AG09309 (cell line): ENCODE results near the gene CALN1.

Experiments used
- DNase-seq: peaks from one replicate; pipeline ENCODE4 v3.0.0-alpha.2; 2010; ENCODE audit warnings: low read depth
- H3K4me3 ChIP-seq: 2 replicates; pipeline ENCODE4 v1.5.1; 2011; ENCODE audit warnings: mild to moderate bottlenecking, low read depth, low read length, moderate library complexity; ENCODE audit not compliant: control insufficient read depth
- CTCF ChIP-seq: IDR thresholded peaks from 2 replicates; pipeline ENCODE4 v1.5.1; 2011; ENCODE audit warnings: mild to moderate bottlenecking, low read depth, low read length, inconsistent platforms; ENCODE audit not compliant: insufficient read depth, control insufficient read depth; ENCODE audit errors: missing control alignments

The CALN1 gene

DNA sequence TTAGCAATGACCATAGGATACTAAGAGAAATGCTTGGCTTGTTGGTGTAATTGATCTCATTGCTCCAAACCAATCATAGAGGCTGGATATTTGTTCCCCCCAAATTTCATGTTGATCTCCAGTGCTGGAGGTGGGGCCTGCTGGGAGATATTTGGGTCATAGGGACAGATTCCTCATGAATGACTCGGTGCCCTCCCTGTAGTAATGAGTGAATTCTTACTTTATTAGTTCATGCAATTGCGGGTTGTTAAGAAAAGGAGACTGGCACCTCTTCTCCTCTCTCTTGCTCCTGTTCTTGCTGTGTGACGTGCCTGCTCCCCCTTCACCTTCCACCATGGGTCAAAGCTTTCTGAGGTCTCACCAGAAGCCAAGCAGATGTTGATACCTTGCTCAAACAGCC is 630.1 kb downstream of the CALN1 start:
- DNase-seq, result no peak
- H3K4me3 ChIP-seq, result no peak overlapping the region
- no peak for TF ChIP-seq CTCF

DNA sequence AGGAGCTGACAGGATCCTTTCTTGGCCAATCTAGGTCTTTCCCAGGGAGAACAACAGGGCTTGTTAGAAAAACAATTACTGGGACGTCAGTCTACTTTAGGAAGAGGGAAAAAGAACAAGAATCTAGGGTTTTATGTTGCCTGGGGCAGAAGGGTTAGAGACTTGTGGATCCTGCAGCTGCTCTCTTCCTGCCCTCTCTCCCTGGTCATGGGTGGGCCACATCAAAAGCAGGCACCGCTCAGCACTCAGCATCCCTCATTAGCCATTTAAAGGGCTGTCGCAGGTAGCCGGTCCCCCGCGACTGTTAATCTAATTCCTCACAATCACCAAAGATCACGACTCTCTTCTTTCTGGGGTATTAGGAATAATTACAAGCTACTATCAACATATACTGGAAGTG is 631.9 kb downstream of the CALN1 start:
- no peak for DNase-seq
- no peak for TF ChIP-seq CTCF

DNA sequence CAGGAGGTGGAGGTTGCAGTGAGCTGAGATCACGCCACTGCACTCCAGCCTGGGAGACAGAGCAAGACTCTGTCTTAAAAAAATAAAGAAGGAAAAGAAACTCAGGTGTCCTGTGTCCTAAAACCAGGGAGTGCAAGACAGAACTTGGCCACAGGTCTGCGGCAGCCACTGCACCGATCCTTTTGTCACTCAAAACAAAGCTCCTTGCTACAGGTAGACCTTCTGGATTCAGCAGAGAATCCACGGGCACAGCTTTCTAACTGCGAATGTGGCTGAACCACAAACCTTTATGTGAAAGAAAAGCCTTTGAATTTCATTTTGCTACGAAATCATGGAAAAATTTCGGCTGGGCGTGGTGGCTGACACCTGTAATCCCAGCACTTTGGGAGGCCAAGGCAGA is 634.9 kb downstream of the CALN1 start:
- H3K4me3 ChIP-seq, result no peak overlapping the region
- TF ChIP-seq CTCF, result no peak
- DNase-seq, result no peak

More for the DNA sequence above, 631.9 kb downstream of the CALN1 start:
- no peak overlapping the region for H3K4me3 ChIP-seq

DNA sequence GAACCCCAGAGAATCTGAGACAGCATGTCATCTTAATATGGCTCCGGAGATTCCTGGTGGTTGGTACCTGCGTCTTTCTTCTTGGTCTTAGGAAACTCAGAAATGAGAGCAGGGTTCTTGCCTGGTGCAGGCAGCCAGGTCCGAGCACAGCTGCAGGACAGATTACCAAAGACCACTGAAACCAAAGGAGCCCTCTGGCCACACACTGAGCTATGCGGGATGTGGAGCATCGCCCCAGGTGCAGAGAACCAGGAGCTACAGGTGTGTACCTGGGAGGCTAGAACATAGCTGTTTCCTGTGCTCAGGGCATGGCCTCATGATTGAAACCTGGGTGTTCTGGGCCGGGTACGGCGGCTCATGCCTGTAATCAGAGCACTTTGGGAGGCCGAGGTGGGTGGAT is 635.4 kb downstream of the CALN1 start:
- no peak for TF ChIP-seq CTCF
- no peak for DNase-seq
- no peak overlapping the region for H3K4me3 ChIP-seq

- no peak for DNase-seq
- H3K4me3 ChIP-seq, result no peak overlapping the region
- no peak for TF ChIP-seq CTCF
Observed at GRCh38 chr7:71775648-71776047, 636.5 kb downstream of the CALN1 start.

GRCh38 chr7:71772779-71773178 is 639.4 kb downstream of the CALN1 start:
- no peak for TF ChIP-seq CTCF
- no peak overlapping the region for H3K4me3 ChIP-seq
- no peak for DNase-seq
